ENCODE results near the gene CST11. TPM values are rescaled to one million over a fixed set of nuclear protein-coding genes. Genes with fewer than 3 reads are reported as not detected.

Gene CST11
- total RNA-seq, 4 donors from 2014 or later = not detected

GRCh38 chr20:23417861-23418260, 34.8 kb downstream of the CST11 start:
- DNase-seq = no peak
- in situ Hi-C loops (cut with MboI; ENCODE audit: low pct_ligation_motif_present in 1 of 4, low pct_unique_long_range_greater_than_20kb in 1 of 4, low sequenced_read_pairs in 3 of 4) = no loop called here
- H3K9me3 ChIP-seq = no peaks in the 10 kb centered on the region
- peaks cover 0 to 52% (median 10%) of the 10 kb centered on the region in 4 donors for H3K4me1 ChIP-seq
- no peaks in the 10 kb centered on the region for H3K27me3 ChIP-seq
- H3K36me3 ChIP-seq = no peaks in the 10 kb centered on the region
- TF ChIP-seq EP300 (IDR thresholded peaks at IDR 0.05; ENCODE audit: low read depth) (no peak), CTCF (IDR thresholded peaks at IDR 0.05) (no peak), POLR2A (IDR thresholded peaks at IDR 0.05) (no peak), POLR2AphosphoS5 (IDR thresholded peaks at IDR 0.05) (no peak)
- no peak overlapping the region for H3K27ac ChIP-seq
- intact Hi-C loops (cut with DNase I; ENCODE audit: low total_unique reads) = loop anchor here (10.0 kb wide), 1 partner anchor 53 kb away; the partner anchor contains the start of gene GZF1
- H3K4me3 ChIP-seq = no peak overlapping the region

GRCh38 chr20:23415959-23416583, 36.6 kb downstream of the CST11 start:
- no peak overlapping the region for H3K27ac ChIP-seq
- no peak for DNase-seq
- intact Hi-C loops (cut with DNase I; ENCODE audit: low total_unique reads) (loop anchor here (10.0 kb wide), 1 partner anchor 51 kb away; the partner anchor contains the start of gene GZF1), in situ Hi-C loops (cut with MboI; ENCODE audit: low pct_ligation_motif_present in 1 of 4, low pct_unique_long_range_greater_than_20kb in 1 of 4, low sequenced_read_pairs in 3 of 4) (no loop called here)
- TF ChIP-seq POLR2A (IDR thresholded peaks at IDR 0.05) (no peak), POLR2AphosphoS5 (IDR thresholded peaks at IDR 0.05) (no peak), CTCF (IDR thresholded peaks at IDR 0.05) (no peak), EP300 (IDR thresholded peaks at IDR 0.05; ENCODE audit: low read depth) (no peak)
- no peak overlapping the region for H3K4me3 ChIP-seq
- no peaks in the 10 kb centered on the region for H3K9me3 ChIP-seq
- H3K4me1 ChIP-seq = peaks cover 3 to 57% (median 9%) of the 10 kb centered on the region in 4 donors
- H3K27me3 ChIP-seq = no peaks in the 10 kb centered on the region
- no peaks in the 10 kb centered on the region for H3K36me3 ChIP-seq
- 42 to 63% methylated on average over 2 to 6 of the region's 6 CpGs for WGBS, 2 donors (ENCODE audit: low coverage in 1 of 2)

GRCh38 chr20:23415555-23415954, 37.1 kb downstream of the CST11 start:
- TF ChIP-seq POLR2AphosphoS5 (IDR thresholded peaks at IDR 0.05) (no peak), POLR2A (IDR thresholded peaks at IDR 0.05) (no peak), CTCF (IDR thresholded peaks at IDR 0.05) (no peak), EP300 (IDR thresholded peaks at IDR 0.05; ENCODE audit: low read depth) (no peak)
- no peak overlapping the region for H3K4me3 ChIP-seq
- H3K27ac ChIP-seq = no peak overlapping the region
- H3K4me1 ChIP-seq = peaks cover 3 to 57% (median 9%) of the 10 kb centered on the region in 4 donors
- no peak for DNase-seq
- intact Hi-C loops (cut with DNase I; ENCODE audit: low total_unique reads) = loop anchor here (10.0 kb wide), 1 partner anchor 51 kb away; the partner anchor contains the start of gene GZF1
- no peaks in the 10 kb centered on the region for H3K27me3 ChIP-seq
- 71 to 81% methylated on average over 4 to 5 of the region's 5 CpGs for WGBS, 2 donors (ENCODE audit: low coverage in 1 of 2)
- in situ Hi-C loops (cut with MboI; ENCODE audit: low pct_ligation_motif_present in 1 of 4, low pct_unique_long_range_greater_than_20kb in 1 of 4, low sequenced_read_pairs in 3 of 4) = no loop called here
- H3K36me3 ChIP-seq = no peaks in the 10 kb centered on the region
- no peaks in the 10 kb centered on the region for H3K9me3 ChIP-seq

- Histone ChIP-seq H3K27me3 (no peaks in the 10 kb centered on the region), H3K4me3 (no peak overlapping the region), H3K36me3 (no peaks in the 10 kb centered on the region), H3K27ac (no peak overlapping the region), H3K9me3 (no peaks in the 10 kb centered on the region), H3K4me1 (peaks cover 2 to 51% (median 5%) of the 10 kb centered on the region in 4 donors)
- intact Hi-C loops (cut with DNase I; ENCODE audit: low total_unique reads) (loop anchor here (10.0 kb wide), 1 partner anchor 50 kb away; the partner anchor contains the start of gene GZF1), in situ Hi-C loops (cut with MboI; ENCODE audit: low pct_ligation_motif_present in 1 of 4, low pct_unique_long_range_greater_than_20kb in 1 of 4, low sequenced_read_pairs in 3 of 4) (no loop called here)
- DNase-seq = no peak
- TF ChIP-seq CTCF (IDR thresholded peaks at IDR 0.05) = no peak
- TF ChIP-seq EP300 (IDR thresholded peaks at IDR 0.05; ENCODE audit: low read depth) = no peak
- no peak for TF ChIP-seq POLR2AphosphoS5 (IDR thresholded peaks at IDR 0.05)
- no peak for TF ChIP-seq POLR2A (IDR thresholded peaks at IDR 0.05)
- 69 to 70% methylated on average over 1 of the region's 1 CpG for WGBS, 2 donors (ENCODE audit: low coverage in 1 of 2)
Observed at GRCh38 chr20:23414526-23415188, 38.0 kb downstream of the CST11 start.
